ENCODE data around the gene HNRNPR. TPM values are rescaled to one million over a fixed set of nuclear protein-coding genes. Genes with fewer than 3 reads are reported as not detected.

Gene HNRNPR
- polyA plus RNA-seq, 1 donor (not counting 4 experiments of a cell fraction or from before 2014, with no cell fraction given), result 169 TPM

- Histone ChIP-seq H2AFZ (ENCODE audit: control insufficient read depth, low read length) (no peak overlapping the region), H3K27me3 (ENCODE audit: control insufficient read depth, extremely low read depth, insufficient read depth, low read length) (no peaks in the 10 kb centered on the region), H3K9ac (ENCODE audit: control insufficient read depth, extremely low read depth, insufficient read depth, low read length) (no peak overlapping the region), H3K4me2 (ENCODE audit: control insufficient read depth, extremely low read depth, insufficient read depth, low read depth, low read length) (no peak overlapping the region), H3K9me3 (ENCODE audit: control insufficient read depth, low read depth, low read length) (no peaks in the 10 kb centered on the region), H3K4me3 (ENCODE audit: control insufficient read depth in 2 of 3, extremely low read depth in 1 of 3, insufficient read depth in 2 of 3, low read depth in 1 of 3, low read length in 3 of 3) (no peak overlapping the region), H3K79me2 (ENCODE audit: control insufficient read depth, insufficient read depth, low read length) (no peaks in the 10 kb centered on the region), H3K27ac (ENCODE audit: control insufficient read depth, insufficient read depth, low read length) (no peak overlapping the region), H3K36me3 (ENCODE audit: control insufficient read depth in 2 of 2, extremely low read depth in 1 of 2, insufficient read depth in 2 of 2, low read length in 2 of 2) (peaks cover 6 to 13% of the 10 kb centered on the region in 2 experiments), H3K4me1 (ENCODE audit: control insufficient read depth, extremely low read depth, insufficient read depth, low read length) (no peaks in the 10 kb centered on the region), H4K20me1 (ENCODE audit: control insufficient read depth, extremely low read depth, insufficient read depth, low read length) (no peaks in the 10 kb centered on the region), H3K9me1 (ENCODE audit: control insufficient read depth, extremely low read depth, insufficient read depth, low read length) (no peaks in the 10 kb centered on the region)
- no peak for TF ChIP-seq CTCF (optimal IDR thresholded peaks at IDR 0.05 in 1 of 3, IDR thresholded peaks at IDR 0.05 in 1 of 3, conservative IDR thresholded peaks at IDR 0.05 in 1 of 3; ENCODE audit: extremely low read depth in 1 of 3, insufficient read depth in 2 of 3, low read length in 3 of 3)
- TF ChIP-seq EZH2 (IDR thresholded peaks at IDR 0.05; ENCODE audit: low read length), result no peak
- DNase-seq (ENCODE audit: low read depth, low spot score) (no peak), FAIRE-seq (no peak)
- dilution Hi-C loops (cut with MboI; ENCODE audit: extremely low pct_ligation_motif_present, low sequenced_read_pairs), result no loop called here
Measured at GRCh38 chr1:23291706-23292105, 52.4 kb downstream of the HNRNPR start.

GRCh38 chr1:23290836-23291565 lies 53.1 kb downstream of the HNRNPR start:
- dilution Hi-C loops (cut with MboI; ENCODE audit: extremely low pct_ligation_motif_present, low sequenced_read_pairs), result no loop called here
- Histone ChIP-seq H3K79me2 (ENCODE audit: control insufficient read depth, insufficient read depth, low read length) (no peaks in the 10 kb centered on the region), H3K4me1 (ENCODE audit: control insufficient read depth, extremely low read depth, insufficient read depth, low read length) (no peaks in the 10 kb centered on the region), H2AFZ (ENCODE audit: control insufficient read depth, low read length) (no peak overlapping the region), H3K36me3 (ENCODE audit: control insufficient read depth in 2 of 2, extremely low read depth in 1 of 2, insufficient read depth in 2 of 2, low read length in 2 of 2) (peaks cover 7 to 15% of the 10 kb centered on the region in 2 experiments), H3K27me3 (ENCODE audit: control insufficient read depth, extremely low read depth, insufficient read depth, low read length) (no peaks in the 10 kb centered on the region), H3K4me3 (ENCODE audit: control insufficient read depth in 2 of 3, extremely low read depth in 1 of 3, insufficient read depth in 2 of 3, low read depth in 1 of 3, low read length in 3 of 3) (no peak overlapping the region), H4K20me1 (ENCODE audit: control insufficient read depth, extremely low read depth, insufficient read depth, low read length) (no peaks in the 10 kb centered on the region), H3K9me1 (ENCODE audit: control insufficient read depth, extremely low read depth, insufficient read depth, low read length) (no peaks in the 10 kb centered on the region), H3K27ac (ENCODE audit: control insufficient read depth, insufficient read depth, low read length) (no peak overlapping the region), H3K9me3 (ENCODE audit: control insufficient read depth, low read depth, low read length) (no peaks in the 10 kb centered on the region), H3K9ac (ENCODE audit: control insufficient read depth, extremely low read depth, insufficient read depth, low read length) (no peak overlapping the region), H3K4me2 (ENCODE audit: control insufficient read depth, extremely low read depth, insufficient read depth, low read depth, low read length) (no peak overlapping the region)
- no peak for FAIRE-seq
- no peak for DNase-seq (ENCODE audit: low read depth, low spot score)
- TF ChIP-seq EZH2 (IDR thresholded peaks at IDR 0.05; ENCODE audit: low read length) (no peak), CTCF (optimal IDR thresholded peaks at IDR 0.05 in 1 of 3, IDR thresholded peaks at IDR 0.05 in 1 of 3, conservative IDR thresholded peaks at IDR 0.05 in 1 of 3; ENCODE audit: extremely low read depth in 1 of 3, insufficient read depth in 2 of 3, low read length in 3 of 3) (no peak)
